ENCODE measurements around the gene PRKAG2.

DNA sequence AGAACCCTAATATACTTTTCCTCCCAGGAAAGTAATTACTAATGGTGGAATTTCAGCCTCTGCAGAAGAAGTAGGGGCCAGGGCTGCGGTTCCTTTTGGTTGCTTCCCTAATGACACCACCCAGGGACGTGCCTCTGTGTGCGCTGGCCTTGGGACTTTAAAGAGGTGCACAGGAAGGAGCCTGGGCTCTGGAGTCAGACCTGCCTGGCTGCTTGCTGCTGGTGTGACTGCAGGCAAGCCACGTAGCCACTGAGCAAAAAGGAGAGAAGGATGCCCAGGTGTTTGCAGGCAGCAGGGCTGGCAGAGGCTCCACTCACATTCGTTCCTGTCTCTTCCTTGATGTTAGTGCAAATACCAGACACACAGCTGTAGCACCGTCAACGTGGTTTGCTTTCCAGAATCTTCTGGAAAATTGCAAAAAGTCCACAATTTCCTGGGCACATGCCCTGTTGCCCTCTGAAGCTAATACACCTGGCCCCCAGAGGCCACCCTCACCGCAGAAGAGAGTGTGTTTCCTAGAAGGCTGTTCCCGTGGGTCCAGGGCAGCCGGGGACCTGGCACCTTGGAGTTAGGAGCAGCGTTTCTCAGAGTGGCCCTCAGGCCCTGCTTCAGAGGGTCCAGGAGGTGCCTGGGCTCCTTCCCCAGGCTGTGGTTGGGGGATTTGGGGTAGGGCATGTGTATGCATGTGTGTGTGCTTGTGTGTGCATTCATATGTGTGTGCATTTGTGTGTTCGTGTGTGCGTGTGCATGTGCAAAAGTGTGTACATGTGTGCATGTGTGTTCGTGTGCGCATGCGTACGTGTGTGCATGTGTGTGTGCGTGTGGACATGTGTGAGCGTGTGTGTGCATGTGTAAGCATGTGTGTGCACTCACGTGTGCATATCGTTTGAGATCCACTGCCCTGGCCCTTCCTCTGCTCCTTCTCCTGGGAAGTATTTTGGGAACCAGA, 12.8 kb upstream of the PRKAG2 start:
- TF ChIP-seq, protein P1, sequence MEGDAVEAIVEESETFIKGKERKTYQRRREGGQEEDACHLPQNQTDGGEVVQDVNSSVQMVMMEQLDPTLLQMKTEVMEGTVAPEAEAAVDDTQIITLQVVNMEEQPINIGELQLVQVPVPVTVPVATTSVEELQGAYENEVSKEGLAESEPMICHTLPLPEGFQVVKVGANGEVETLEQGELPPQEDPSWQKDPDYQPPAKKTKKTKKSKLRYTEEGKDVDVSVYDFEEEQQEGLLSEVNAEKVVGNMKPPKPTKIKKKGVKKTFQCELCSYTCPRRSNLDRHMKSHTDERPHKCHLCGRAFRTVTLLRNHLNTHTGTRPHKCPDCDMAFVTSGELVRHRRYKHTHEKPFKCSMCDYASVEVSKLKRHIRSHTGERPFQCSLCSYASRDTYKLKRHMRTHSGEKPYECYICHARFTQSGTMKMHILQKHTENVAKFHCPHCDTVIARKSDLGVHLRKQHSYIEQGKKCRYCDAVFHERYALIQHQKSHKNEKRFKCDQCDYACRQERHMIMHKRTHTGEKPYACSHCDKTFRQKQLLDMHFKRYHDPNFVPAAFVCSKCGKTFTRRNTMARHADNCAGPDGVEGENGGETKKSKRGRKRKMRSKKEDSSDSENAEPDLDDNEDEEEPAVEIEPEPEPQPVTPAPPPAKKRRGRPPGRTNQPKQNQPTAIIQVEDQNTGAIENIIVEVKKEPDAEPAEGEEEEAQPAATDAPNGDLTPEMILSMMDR (conservative IDR thresholded peaks at IDR 0.05; ENCODE audit: low read depth, low read length) = no peak
- no peak for TF ChIP-seq EZH2 (IDR thresholded peaks at IDR 0.05; ENCODE audit: low read length, unreplicated experiment)

Measured in PC-3 (cell line).